ENCODE data around the gene KLHDC8A. TPM values are rescaled to one million over a fixed set of nuclear protein-coding genes. Genes with fewer than 3 reads are reported as not detected.

The KLHDC8A gene
- total RNA-seq, 6 experiments from 2014 or later, result not detected

DNA sequence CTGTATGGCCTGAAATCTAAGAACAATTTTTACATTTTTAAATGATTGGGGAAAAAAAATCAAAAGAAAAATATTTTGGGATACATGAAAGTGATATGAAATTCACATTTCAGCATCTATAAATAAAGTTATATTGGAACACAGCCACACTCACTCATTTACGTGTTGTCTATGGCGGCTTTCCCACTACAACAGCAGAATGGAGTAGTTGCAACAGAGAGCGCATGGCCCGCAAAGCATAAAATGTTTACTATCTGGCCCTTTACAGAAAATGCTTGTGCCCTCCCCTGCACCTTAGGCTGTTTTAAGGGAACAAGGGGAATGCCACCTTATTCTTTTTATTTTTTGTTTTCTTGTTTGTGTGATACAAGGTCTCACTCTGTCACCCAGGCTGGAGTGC is 3.5 kb downstream of the KLHDC8A start:
- H3K9me3 Mint-ChIP-seq, result no peaks in the 10 kb centered on the region
- H3K4me3 Mint-ChIP-seq, result no peak overlapping the region
- no peak for DNase-seq
- no peaks in the 10 kb centered on the region for H3K36me3 Mint-ChIP-seq (ENCODE audit: low read depth)
- no peak overlapping the region for H3K27ac Mint-ChIP-seq
- H3K27me3 Mint-ChIP-seq (ENCODE audit: insufficient read depth), result peaks cover 33% of the 10 kb centered on the region
- peaks cover 9% of the 10 kb centered on the region; the same call in 1 of the 2 replicates for H3K4me1 Mint-ChIP-seq (ENCODE audit: low read depth)
- TF ChIP-seq, protein P1, sequence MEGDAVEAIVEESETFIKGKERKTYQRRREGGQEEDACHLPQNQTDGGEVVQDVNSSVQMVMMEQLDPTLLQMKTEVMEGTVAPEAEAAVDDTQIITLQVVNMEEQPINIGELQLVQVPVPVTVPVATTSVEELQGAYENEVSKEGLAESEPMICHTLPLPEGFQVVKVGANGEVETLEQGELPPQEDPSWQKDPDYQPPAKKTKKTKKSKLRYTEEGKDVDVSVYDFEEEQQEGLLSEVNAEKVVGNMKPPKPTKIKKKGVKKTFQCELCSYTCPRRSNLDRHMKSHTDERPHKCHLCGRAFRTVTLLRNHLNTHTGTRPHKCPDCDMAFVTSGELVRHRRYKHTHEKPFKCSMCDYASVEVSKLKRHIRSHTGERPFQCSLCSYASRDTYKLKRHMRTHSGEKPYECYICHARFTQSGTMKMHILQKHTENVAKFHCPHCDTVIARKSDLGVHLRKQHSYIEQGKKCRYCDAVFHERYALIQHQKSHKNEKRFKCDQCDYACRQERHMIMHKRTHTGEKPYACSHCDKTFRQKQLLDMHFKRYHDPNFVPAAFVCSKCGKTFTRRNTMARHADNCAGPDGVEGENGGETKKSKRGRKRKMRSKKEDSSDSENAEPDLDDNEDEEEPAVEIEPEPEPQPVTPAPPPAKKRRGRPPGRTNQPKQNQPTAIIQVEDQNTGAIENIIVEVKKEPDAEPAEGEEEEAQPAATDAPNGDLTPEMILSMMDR (IDR thresholded peaks at IDR 0.05), result no peak

DNA sequence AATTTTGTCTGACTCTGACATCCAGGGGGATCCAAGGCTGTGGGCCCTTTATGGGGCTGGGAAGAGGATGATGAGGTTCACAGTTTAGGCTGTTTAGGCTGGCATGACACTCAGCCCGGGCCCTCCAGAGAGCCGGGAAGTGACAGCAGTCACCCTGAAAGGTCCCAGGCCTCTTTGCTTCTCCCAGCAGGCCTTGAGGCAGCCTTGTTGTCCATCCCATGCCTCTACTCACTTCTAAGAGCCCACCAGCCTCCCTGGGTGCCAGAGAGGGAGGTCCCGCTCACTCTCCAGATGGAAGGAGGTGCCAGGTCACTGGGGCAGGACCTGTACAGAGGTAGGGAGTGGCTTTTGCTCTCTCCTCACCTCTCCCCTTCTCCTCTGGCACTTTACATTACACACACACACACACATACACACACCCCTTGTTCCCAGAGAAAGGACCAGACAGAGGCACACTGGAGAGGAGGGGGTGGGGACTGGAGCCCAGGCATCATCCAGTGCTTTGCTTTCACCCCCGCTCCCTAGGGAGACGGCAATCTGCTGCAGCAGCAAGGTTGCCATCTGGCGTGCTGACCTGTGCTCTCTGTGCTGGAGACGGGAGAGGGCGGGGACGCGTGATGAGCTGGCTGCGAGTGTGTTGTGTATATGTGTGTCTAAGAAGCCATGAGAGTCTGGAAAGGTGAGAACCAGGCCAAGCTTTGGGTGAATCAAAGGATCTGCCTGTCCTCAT is 4.6 kb downstream of the KLHDC8A start:
- H3K4me3 Mint-ChIP-seq, result no peak overlapping the region
- H3K36me3 Mint-ChIP-seq (ENCODE audit: low read depth), result no peaks in the 10 kb centered on the region
- no peak for DNase-seq
- H3K27me3 Mint-ChIP-seq (ENCODE audit: insufficient read depth), result peaks cover 38% of the 10 kb centered on the region
- no peaks in the 10 kb centered on the region for H3K9me3 Mint-ChIP-seq
- TF ChIP-seq, protein P1 (IDR thresholded peaks at IDR 0.05), result no peak
- H3K4me1 Mint-ChIP-seq (ENCODE audit: low read depth), result peaks cover 9% of the 10 kb centered on the region; the same call in 1 of the 2 replicates
- H3K27ac Mint-ChIP-seq, result no peak overlapping the region

DNA sequence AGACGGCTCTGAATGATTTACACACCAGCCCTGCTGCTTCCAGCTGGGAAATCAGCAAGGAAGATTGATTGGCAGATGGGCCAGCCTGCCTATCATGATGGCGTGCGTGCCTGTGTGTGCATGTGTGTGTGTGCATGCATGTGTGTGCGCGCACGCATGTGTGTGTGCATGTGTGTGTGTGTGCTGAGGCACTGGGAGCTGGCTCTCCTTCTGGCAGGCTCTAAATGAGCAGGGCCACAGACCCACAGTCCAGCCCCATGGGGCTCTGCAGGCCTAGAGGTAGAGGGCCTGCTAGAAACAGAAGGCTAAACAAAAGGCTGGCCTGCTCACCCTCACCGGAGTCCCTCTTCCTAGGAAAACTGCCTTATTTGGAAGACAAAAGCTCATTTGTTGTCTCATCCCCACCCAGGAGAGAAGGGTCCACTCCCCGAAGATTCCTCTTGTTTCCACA is 6.0 kb downstream of the KLHDC8A start:
- Mint-ChIP-seq H3K27ac (no peak overlapping the region), H3K4me3 (no peak overlapping the region), H3K9me3 (no peaks in the 10 kb centered on the region), H3K36me3 (ENCODE audit: low read depth) (no peaks in the 10 kb centered on the region), H3K27me3 (ENCODE audit: insufficient read depth) (peaks cover 41% of the 10 kb centered on the region), H3K4me1 (ENCODE audit: low read depth) (peaks cover 4% of the 10 kb centered on the region; the same call in 1 of the 2 replicates)
- no peak for DNase-seq
- TF ChIP-seq, protein P1 (IDR thresholded peaks at IDR 0.05), result no peak

DNA sequence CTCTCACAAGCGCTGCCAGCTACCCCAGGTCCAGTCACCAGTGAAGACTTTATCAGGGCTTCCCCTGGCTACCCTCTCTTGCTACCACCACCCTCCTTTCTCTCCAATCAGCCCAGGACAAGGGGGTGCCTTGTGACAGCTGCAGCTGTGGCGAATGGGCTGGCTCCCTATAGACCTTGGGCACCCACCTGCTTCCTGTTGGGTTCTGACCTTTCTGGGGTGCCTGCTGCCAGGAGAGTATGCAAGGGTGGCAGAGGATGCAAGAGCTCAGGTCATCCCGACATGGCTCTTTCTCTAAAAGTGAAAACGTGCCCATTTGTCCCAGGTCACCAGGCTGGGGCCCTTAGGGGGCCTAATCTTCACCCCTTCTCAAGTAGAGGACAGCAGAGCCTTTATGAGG is 6.6 kb downstream of the KLHDC8A start:
- Mint-ChIP-seq H3K27ac (no peak overlapping the region), H3K36me3 (ENCODE audit: low read depth) (no peaks in the 10 kb centered on the region), H3K9me3 (no peaks in the 10 kb centered on the region), H3K4me1 (ENCODE audit: low read depth) (peaks cover 4% of the 10 kb centered on the region; the same call in 1 of the 2 replicates), H3K4me3 (no peak overlapping the region), H3K27me3 (ENCODE audit: insufficient read depth) (peaks cover 45% of the 10 kb centered on the region)
- TF ChIP-seq, protein P1 (IDR thresholded peaks at IDR 0.05), result no peak
- DNase-seq, result no peak

DNA sequence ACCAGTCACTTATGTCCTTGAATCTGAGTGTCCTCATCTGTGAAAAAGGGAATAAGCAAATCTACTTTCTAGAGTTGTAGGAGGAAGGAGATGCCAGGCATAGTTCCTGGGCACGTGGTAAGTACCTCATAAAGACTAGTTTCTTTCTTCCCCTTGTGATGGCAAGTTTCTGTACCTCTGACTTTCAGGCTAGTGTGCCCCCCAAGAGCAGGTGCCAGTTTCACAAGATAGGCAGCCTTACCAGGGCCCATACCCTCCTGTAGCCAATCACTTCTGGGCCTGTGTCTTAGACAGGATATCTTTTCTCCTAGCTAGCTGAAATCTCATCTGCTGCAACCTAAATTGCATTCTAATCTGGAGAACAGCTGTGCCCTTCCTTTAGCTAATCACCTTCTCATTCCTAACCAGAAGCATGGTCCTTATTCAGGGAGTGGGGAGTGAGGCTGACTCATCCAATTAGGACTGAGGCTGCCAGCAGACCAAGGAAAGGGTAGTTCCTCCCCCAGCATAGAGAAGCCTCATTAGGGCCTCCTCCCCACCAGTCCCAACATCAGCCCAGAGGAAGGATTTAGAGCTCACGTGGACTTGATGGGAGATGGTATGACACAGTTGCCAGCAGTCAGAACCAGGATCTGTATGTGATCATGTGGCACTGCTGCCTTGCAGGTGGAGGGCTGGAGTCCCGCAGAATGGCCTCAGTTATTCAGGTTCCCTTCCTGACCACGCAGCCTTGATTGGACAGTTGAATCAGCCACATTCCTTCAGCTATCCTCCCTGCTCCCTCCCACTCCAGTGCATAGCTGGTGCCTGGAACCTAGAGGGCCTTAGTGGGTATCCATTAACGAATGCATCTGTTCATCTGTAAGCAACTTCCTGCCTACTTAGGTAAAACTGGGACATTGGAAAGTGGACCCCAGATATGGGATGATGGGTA is 7.9 kb downstream of the KLHDC8A start:
- TF ChIP-seq, protein P1 (IDR thresholded peaks at IDR 0.05), result no peak
- Mint-ChIP-seq H3K27ac (no peak overlapping the region), H3K27me3 (ENCODE audit: insufficient read depth) (peaks cover 50% of the 10 kb centered on the region), H3K4me3 (no peak overlapping the region), H3K4me1 (ENCODE audit: low read depth) (no peaks in the 10 kb centered on the region), H3K9me3 (no peaks in the 10 kb centered on the region), H3K36me3 (ENCODE audit: low read depth) (no peaks in the 10 kb centered on the region)
- no peak for DNase-seq

Data from HFFc6 (cell line).